SU-DHL-6 (cell line): ENCODE results near the gene VAPA.
"Not testable (repeated sequence)": the region's sequence is repeated elsewhere in the genome, so short reads cannot be mapped to it uniquely, and the experiment has no call there.

Source experiments
- H2AFZ ChIP-seq: fragments of 200-600 bp; sonication (generic); 2 replicates; pipeline ENCODE4 v1.6.1; 2014; ENCODE audit warnings: low read depth, mild to moderate bottlenecking, moderate library complexity, mixed read lengths, antibody characterized with exemption, low read length; ENCODE audit not compliant: severe bottlenecking
- H3F3A ChIP-seq: fragments of 200-600 bp; shearing (Covaris generic); 2 replicates; pipeline ENCODE4 v1.6.0; 2016; ENCODE audit warnings: antibody characterized with exemption, mild to moderate bottlenecking; ENCODE audit not compliant: insufficient read depth
- H3K27ac ChIP-seq: fragments of 200-600 bp; sonication (generic); 2 replicates; pipeline ENCODE4 v1.5.1; 2016; ENCODE audit warnings: low read depth, mild to moderate bottlenecking, low read length, moderate library complexity, mixed read lengths
- H3K27me3 ChIP-seq: fragments of 200-600 bp; sonication (generic), shearing (Covaris generic); 2 replicates; pipeline ENCODE4 v1.6.0; 2014; ENCODE audit warnings: mild to moderate bottlenecking, low read length
- H3K36me3 ChIP-seq: fragments of 200-600 bp; sonication (generic); 2 replicates; pipeline ENCODE4 v1.6.1; 2014; ENCODE audit warnings: mild to moderate bottlenecking, low read length, mixed read lengths
- H3K4me2 ChIP-seq: fragments of 300-600, 200-600 bp; shearing (Covaris generic), sonication (generic); 2 replicates; pipeline ENCODE4 v1.6.0; 2014; ENCODE audit warnings: low read length, low read depth, mild to moderate bottlenecking; ENCODE audit not compliant: poor library complexity, severe bottlenecking
- H3K4me3 ChIP-seq: fragments of 200-600 bp; sonication (generic); 2 replicates; pipeline ENCODE4 v1.5.1; 2014; ENCODE audit warnings: antibody characterized with exemption, low read length, mild to moderate bottlenecking, mixed read lengths; ENCODE audit not compliant: insufficient read depth, poor library complexity, severe bottlenecking
- H3K79me2 ChIP-seq: fragments of 200-600 bp; sonication (generic); 2 replicates; pipeline ENCODE4 v1.6.1; 2014; ENCODE audit warnings: mild to moderate bottlenecking, low read length, moderate library complexity; ENCODE audit not compliant: insufficient read depth
- H3K9ac ChIP-seq: fragments of 200-600 bp; sonication (generic); 2 replicates; pipeline ENCODE4 v1.7.0; 2014; ENCODE audit warnings: mild to moderate bottlenecking, low read length
- H3K9me2 ChIP-seq: fragments of 200-600 bp; sonication (generic); replicated peaks from 2 replicates; pipeline ENCODE4 v1.6.1; 2014; ENCODE audit warnings: low read length; ENCODE audit not compliant: insufficient read depth
- H3K9me3 ChIP-seq: fragments of 200-600 bp; sonication (generic); 2 replicates; pipeline ENCODE4 v1.6.1; 2014; ENCODE audit warnings: low read length, mixed read lengths; ENCODE audit not compliant: insufficient read depth
- H4K20me1 ChIP-seq: fragments of 200-600 bp; sonication (generic); 2 replicates; pipeline ENCODE4 v1.6.1; 2014; ENCODE audit warnings: low read depth, mild to moderate bottlenecking, antibody characterized with exemption, low read length, moderate library complexity, mixed read lengths
- EZH2phosphoT487 ChIP-seq: fragments of 200-600 bp; sonication (generic), shearing (Covaris generic); conservative IDR thresholded peaks from 2 replicates; pipeline ENCODE4 v1.6.1; 2018; ENCODE audit warnings: mild to moderate bottlenecking, antibody characterized with exemption, low read length, moderate library complexity, mixed read lengths
- TF ChIP-seq, protein P1 (sequence below): fragments of 200-600 bp; sonication (generic); IDR thresholded peaks from one replicate; pipeline ENCODE4 v1.5.1; 2017; ENCODE audit warnings: antibody characterized with exemption, mild to moderate bottlenecking, low read length, moderate library complexity; ENCODE audit not compliant: insufficient read depth, poor library complexity, severe bottlenecking

VAPA gene

DNA sequence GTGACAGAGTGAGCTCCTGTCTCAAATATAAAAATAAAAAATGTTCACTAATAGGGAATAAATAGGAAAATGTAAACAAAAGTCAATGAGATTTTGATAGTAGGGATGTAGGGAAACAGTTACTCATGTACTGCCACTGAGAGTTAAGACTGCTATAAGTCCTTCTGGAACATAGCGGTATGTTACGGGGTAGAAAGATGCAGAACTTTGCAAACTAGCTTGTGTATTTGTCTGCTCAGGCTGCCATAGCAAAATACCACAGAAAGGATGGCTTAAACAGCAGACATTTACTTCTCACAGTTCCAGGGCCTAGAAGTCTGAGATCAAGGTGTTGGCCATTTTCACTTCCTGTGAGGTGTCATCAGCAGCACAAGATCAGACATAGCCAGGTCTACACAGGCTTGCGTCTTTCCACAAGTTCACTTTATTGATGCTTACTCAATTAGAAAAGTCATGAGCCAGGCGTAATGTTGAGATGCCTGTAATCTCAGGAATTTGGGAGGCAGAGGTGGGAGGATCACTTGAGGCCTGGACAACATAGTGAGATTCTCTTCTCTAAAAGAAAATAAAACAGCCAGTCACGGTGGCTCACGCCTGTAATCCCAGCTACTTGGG, 19.3 kb upstream of the VAPA start:
- Histone ChIP-seq H3F3A (no peaks in the 10 kb centered on the region), H3K4me3 (no peak overlapping the region), H3K27me3 (no peaks in the 10 kb centered on the region), H2AFZ (no peak overlapping the region), H3K9me2 (no peaks in the 10 kb centered on the region), H4K20me1 (no peaks in the 10 kb centered on the region), H3K27ac (no peak overlapping the region), H3K9me3 (no peaks in the 10 kb centered on the region), H3K4me2 (no peak overlapping the region), H3K36me3 (no peaks in the 10 kb centered on the region), H3K9ac (no peak overlapping the region), H3K79me2 (no peaks in the 10 kb centered on the region)
- TF ChIP-seq, protein P1, sequence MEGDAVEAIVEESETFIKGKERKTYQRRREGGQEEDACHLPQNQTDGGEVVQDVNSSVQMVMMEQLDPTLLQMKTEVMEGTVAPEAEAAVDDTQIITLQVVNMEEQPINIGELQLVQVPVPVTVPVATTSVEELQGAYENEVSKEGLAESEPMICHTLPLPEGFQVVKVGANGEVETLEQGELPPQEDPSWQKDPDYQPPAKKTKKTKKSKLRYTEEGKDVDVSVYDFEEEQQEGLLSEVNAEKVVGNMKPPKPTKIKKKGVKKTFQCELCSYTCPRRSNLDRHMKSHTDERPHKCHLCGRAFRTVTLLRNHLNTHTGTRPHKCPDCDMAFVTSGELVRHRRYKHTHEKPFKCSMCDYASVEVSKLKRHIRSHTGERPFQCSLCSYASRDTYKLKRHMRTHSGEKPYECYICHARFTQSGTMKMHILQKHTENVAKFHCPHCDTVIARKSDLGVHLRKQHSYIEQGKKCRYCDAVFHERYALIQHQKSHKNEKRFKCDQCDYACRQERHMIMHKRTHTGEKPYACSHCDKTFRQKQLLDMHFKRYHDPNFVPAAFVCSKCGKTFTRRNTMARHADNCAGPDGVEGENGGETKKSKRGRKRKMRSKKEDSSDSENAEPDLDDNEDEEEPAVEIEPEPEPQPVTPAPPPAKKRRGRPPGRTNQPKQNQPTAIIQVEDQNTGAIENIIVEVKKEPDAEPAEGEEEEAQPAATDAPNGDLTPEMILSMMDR: no peak
- TF ChIP-seq EZH2phosphoT487: no peak

GRCh38 chr18:9897129-9897528, 16.7 kb upstream of the VAPA start:
- Histone ChIP-seq H4K20me1 (no peaks in the 10 kb centered on the region), H3K4me2 (no peak overlapping the region), H3K9ac (no peak overlapping the region), H3F3A (no peaks in the 10 kb centered on the region), H3K36me3 (no peaks in the 10 kb centered on the region), H3K27ac (no peak overlapping the region), H3K79me2 (no peaks in the 10 kb centered on the region), H2AFZ (no peak overlapping the region), H3K9me3 (no peaks in the 10 kb centered on the region), H3K27me3 (no peaks in the 10 kb centered on the region), H3K4me3 (no peak overlapping the region), H3K9me2 (no peaks in the 10 kb centered on the region)
- no peak for TF ChIP-seq EZH2phosphoT487
- TF ChIP-seq, protein P1: no peak

- not testable (repeated sequence) for H3K36me3 ChIP-seq, H3K4me2 ChIP-seq, H3K9me3 ChIP-seq, H3K79me2 ChIP-seq, H3K27me3 ChIP-seq, H3K9ac ChIP-seq, H3K27ac ChIP-seq, H3F3A ChIP-seq, H2AFZ ChIP-seq, H4K20me1 ChIP-seq, H3K4me3 ChIP-seq, H3K9me2 ChIP-seq
Measured at GRCh38 chr18:9897787-9898291, 16.0 kb upstream of the VAPA start.

GRCh38 chr18:9898792-9899549, 14.8 kb upstream of the VAPA start:
- Histone ChIP-seq H3K79me2 (no peaks in the 10 kb centered on the region), H3K9me3 (no peaks in the 10 kb centered on the region), H3K36me3 (no peaks in the 10 kb centered on the region), H3K9ac (no peak overlapping the region), H3K4me3 (no peak overlapping the region), H3K27me3 (no peaks in the 10 kb centered on the region), H3K27ac (no peak overlapping the region), H3K9me2 (no peaks in the 10 kb centered on the region), H2AFZ (no peak overlapping the region), H3F3A (no peaks in the 10 kb centered on the region), H4K20me1 (no peaks in the 10 kb centered on the region), H3K4me2 (no peak overlapping the region)
- TF ChIP-seq EZH2phosphoT487: no peak
- TF ChIP-seq, protein P1: no peak

GRCh38 chr18:9899550-9899930, 14.3 kb upstream of the VAPA start:
- not testable (repeated sequence) for H2AFZ ChIP-seq, H3F3A ChIP-seq, H3K36me3 ChIP-seq, H3K9me2 ChIP-seq, H4K20me1 ChIP-seq, H3K4me3 ChIP-seq, H3K27me3 ChIP-seq, H3K79me2 ChIP-seq, H3K9me3 ChIP-seq, H3K4me2 ChIP-seq, H3K9ac ChIP-seq, H3K27ac ChIP-seq
